Nucleus accumbens (tissue), 56 donors: ENCODE measurements around the gene NECAB2.

ENCODE experiments used
- DNase-seq, 56 donors: peaks; one replicate each; lab custom pipeline; 2025; lab: John Stamatoyannopoulos, UW

Gene NECAB2

DNA sequence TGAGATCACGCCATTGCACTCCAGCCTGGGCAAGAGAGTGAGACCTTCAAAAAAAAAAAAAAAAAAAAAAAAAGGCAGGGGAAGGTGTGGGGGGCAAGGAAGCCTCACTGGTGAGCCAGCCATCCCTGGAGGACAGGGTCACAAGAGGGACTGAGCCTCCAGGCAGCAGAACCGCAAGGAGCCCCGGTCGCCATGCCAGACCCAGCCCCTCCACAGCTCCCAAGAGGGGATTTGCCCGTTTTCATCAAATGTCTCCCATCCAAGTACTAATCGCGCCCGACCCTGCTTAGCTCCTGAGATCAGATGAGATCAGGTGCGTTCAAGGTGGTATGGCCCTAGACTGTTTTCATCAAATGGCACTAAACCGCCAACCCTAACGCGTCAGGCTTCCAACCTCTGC, 71.7 kb downstream of the NECAB2 start:
- DNase-seq = no peak

DNA sequence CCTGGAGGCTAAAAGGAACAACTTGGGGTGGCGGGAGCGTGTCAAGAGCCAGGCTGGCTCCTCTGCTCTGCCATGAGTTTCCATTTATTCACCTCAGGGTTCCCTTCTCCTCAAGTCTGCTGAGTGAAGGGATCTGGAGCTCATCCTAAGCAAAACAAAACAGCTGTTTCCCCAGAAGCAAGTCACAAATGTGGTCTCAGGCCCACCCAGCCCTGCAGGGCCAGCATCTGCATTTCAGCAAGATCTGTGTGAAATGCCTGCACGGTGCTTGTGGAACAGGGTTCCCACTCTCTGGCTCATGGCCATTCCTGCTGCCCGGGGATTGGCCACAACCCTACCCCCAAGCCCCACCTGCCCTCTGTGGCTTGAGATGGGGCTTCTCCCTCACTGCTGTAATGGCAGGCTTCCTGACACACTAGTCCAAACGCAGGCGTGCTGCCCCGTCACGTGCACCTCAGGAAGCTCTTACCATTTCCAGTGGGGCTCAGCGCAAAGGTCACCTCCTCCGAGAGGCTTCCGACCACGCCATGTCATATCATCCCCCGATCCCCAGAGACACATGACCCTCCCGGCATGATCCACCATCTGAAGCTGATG, 72.3 kb downstream of the NECAB2 start:
- DNase-seq = no peak

DNA sequence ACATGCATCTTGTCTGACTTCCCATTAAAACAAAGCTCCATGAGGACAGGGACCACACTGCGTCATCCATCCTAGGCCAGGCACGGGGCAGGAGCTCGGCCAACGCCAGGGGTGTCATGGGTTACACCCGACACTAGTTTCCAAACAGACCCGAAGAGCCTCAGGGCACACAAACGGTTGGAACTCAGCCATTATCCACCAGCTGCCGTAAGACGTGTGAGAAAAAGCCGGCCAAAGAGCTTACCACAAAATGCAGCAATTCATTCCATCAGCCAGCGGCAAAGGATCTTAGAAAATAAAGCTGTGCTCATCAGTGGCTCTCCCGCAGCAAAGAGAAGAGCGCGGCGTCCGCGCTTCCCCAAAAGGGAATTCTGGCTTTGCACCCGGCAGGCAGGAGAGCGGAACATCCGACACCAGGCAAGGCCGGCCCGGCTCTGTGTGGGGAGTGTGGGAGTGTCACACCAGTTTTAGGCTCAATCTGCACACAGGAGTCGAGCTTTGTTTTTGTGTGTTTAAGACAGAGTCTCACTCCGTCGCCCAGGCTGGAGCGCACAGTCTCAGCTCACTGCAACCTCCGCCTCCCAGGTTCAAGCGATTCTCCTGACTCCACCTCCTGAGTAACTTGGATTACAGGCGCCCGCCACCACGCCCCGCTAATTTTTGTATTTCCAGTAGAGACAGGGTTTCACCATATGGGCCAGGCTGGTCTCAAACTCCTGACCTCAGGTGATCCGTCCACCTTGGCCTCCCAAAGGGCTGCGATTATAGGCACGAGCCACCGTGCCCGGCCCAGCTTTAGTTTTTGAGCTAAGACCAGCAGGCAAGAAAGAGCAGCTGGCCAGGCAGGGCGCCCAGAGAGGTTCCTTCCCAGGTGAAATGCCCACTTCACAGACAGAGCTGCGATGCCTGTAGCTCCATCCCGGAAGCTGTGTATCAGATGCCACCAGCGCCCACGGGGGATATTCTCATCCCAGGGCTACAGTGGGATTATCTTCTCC, 73.1 kb downstream of the NECAB2 start:
- peak in 6 of 56 donors; percentile 11 to 28 (median 13) for DNase-seq

DNA sequence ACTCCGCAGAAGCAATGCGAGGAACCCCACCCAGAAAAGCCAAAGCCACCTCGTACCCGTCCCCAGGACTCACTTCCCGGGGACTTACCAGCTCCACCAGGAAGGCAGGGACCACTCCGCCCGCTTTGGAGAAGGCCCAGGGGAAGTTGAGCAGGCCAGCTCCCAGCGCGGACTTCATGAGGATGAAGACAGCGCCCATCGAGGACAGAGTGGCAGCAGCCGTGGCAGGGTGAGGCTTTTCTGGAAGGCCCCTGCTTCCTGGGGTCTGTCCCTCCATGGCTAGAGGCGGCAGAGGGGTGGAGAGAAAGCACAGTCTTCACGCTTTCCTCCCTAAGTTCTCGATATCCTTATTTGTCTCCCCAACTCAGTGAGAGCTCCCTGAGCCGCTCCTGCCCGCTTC, 73.8 kb downstream of the NECAB2 start:
- no peak for DNase-seq

DNA sequence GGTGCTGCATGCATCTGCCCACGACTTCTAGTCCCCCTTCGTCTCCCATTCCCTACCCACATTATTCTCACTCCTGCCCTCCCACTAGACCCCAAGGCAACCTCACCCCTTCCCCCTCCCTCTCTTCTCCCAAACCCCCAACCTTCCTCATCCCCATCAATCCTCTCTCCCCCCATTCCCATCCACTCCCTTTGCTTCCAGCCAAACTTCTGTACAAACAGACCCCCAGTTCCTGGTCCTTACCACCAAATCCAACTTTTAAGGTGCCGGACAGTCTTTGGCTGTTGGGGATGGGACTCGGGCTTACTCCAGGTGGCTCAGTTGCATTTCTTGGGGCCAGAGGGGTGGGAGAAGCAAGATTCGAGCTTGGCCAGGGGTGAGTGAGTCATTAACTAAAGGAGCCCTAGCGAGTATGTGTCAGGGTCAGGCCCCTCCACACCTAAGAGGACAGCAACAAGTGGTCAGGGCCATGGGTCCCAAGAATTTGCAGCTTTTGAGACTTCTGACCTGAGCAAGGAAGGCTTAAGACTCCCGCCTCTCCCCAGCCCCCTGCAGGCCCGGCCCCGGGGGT, 74.3 kb downstream of the NECAB2 start, which contains the start of gene SLC38A8:
SLC38A8 (minus strand) TSS at position 488 of the 571 bp plus-strand sequence. CDS start 638 bp downstream, outside the sequence.
- no peak for DNase-seq

DNA sequence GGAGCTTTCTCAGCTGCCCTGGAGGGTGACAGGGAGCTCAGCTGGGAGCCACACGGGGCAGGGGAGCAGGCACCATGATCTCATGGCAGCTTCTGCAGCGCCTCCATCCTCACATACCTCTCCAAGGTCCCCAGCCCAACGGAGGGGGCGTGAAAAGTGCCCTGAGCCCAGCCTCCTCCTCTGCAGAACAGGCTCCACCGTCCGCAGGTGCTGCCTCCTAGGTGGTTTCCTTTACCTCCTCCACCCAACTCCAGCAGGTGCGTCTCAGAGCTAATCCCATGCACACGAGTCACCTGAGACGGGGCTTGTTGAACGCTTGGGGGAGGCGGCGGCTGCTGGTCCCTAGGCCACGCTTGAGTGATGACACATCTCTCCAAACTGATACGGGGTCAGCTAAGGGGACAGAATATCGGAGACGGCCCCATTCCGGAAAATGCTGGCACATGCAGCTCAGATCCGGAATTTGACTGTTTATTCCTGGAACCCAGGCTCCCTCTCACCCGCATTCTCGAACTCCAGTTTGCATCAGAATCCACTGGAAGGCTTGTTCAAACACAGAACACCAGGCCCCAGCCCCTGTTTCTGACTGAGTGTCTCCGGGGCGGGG, 74.9 kb downstream of the NECAB2 start:
- no peak for DNase-seq

DNA sequence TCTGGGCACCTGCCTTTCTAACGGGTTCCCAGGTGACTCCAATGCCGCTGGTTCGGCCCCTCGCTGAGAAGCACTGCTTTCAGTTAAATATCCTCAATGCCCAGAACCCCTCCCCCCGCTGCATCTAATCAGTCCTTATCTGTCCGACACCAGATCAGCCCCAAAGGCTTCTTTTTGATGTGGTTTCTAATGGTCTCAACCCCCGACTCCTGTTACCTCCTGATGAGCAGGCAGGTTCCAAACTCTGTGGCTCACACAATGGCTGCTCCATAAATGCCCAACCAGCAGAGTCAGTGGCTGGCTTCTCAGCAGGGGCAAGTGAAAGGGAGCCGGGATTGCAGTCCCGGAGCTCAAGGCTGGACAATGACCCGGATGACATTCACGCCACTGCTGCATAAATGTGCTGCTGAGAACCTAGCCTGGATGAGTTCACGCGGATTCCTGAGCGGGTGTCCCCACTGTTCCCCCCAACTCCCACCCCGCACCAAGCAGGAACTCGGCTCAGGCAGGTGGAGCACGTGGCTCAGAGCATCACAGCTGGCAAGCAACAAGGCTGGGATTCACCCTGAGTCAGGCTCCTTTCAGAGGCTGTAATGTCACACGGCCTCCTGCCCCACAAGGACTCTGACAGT, 75.6 kb downstream of the NECAB2 start:
- DNase-seq = peak in 5 of 56 donors; percentile 9 to 39 (median 18)

DNA sequence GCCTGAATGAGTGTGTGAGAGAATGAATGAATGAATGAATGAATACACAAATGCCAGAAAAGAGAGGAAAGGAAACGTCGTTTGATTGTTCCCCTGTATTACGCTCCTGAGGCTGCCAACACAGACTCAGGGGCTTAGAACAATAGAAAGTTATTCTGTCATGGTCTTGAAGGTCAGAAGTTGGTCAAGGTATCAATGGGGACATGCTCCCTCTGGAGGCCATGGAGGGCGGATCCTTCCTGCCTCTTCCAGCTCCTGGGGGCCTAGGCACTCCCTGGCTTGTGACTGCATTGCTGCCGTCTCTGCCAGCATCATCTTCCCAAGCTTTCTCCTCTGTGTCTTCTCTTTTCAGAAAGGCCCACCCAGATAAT, 76.1 kb downstream of the NECAB2 start:
- no peak for DNase-seq

DNA sequence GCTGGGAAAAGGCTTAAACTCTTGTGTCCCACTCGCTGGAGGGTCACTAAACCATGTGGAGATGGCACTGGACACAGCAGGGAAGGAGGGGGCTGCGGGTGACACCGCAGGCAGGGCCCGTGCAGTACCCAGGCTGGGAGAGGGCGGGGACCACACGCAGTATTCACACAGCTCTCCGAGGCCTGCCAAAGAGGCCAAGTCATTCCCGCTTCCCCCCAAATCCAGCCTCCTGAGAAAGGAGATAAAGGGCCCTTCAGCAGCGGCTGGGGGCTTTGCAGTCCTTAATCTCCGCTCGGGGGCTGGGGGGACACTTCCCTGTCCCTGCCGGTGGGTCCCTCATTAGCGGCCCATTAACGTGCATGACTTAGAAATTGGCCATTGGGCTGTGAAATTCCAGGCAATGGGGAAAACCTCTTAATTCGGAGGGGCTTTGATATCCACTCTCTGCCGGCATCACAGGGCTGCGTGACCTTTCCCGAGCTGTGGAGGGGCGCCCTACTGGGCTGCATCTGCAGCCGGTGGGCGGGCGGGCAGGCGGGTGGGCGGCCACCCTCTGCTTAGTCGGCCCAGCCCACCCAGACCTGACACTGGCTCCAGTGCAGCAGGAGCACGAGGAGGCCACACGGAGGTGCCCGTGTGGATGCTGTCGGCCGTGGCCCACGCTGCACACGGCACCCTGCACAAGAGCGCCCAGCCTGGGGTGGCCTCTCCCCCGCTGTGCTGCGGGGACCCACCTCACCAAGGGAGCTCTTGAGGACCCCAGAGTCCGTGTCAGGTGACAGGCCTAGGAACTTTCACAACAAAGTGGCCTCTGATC, 77.2 kb downstream of the NECAB2 start:
- DNase-seq = no peak

DNA sequence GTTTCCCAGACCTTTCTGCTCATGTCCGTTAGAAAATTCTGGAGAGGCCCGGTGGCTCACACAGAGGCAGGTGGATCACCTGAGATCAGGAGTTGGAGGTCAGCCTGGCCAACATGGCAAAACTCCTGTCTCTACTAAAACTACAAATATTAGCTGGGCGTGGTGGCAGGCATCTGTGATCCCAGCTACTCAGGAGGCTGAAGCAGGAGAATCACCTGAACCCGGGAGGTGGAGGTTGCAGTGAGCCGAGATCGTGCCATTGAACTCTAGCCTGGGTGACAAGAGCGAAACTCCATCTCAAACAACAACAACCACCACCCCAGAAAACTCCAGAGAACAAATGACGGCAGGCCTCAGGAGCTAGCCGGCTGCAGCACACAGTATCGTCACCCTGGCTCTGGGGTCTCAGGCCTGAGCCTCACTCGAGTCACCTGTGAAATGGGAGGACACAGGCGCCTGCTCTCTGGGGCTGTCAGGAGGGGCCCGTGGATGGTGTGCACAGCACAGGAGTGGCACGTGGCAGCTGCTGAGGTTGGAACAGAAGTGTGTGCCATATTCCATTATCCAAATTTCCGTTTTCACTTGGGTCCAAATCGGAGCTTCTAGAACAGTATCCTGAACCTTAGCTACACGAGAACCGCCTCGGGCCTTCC, 77.9 kb downstream of the NECAB2 start:
- no peak for DNase-seq

DNA sequence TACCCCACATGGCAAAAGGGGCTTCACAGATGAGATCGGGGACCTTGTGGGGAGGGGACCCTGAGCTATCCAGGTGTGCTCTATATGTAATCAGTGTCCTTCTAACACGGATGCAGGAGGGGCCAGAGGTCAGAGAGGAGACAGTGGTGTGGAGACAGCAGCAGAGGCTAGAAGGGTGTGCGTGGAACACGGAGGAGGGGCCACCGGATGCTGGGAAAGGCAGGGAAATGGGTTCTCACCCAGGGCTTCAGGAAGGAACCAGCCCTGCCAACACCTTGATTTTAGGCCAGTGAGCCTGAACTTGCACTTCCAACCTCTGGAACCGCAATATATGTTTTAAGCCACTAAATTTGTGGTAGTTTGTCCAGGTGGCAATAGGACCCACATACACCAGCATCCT, 79.2 kb downstream of the NECAB2 start:
- DNase-seq = no peak

DNA sequence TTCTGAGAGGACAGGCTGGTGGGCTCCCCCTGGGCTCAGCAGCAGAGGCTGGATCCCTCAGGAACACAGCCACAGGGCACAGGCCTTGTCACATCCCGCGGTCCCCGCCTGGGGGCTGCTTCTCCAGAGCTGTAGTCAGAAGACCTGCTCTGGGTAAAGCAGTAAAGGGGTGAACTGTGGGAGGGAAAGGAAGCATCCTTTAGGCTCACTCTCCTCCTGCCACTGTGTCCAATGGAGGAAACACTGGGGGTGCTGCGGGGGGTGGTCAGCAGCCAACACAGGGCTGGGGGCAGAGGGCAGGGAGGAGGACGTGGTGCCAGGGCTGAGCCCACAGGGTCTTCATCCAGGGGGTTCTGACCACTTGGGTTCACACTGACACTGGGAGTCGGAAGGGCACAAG, 79.6 kb downstream of the NECAB2 start:
- DNase-seq = no peak

DNA sequence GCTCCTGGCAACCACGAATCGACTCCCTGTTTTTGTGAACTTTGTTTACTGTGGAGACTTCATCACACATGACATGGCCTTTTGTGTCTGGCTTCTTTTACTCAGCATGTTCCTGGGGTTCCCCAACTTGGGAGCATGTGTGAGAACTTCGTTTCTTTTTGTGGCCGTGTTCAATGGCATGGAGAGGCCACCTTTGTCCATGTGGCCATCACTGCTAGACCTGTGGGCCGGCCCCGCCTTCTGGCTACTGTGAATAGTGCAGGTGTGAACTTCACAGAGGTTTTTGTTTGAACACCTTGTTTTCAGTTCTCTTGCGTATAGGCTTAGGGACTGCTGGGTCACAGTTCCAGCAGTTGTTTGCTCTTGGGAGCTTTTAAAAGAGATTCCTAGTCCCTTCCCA, 80.2 kb downstream of the NECAB2 start:
- no peak for DNase-seq

DNA sequence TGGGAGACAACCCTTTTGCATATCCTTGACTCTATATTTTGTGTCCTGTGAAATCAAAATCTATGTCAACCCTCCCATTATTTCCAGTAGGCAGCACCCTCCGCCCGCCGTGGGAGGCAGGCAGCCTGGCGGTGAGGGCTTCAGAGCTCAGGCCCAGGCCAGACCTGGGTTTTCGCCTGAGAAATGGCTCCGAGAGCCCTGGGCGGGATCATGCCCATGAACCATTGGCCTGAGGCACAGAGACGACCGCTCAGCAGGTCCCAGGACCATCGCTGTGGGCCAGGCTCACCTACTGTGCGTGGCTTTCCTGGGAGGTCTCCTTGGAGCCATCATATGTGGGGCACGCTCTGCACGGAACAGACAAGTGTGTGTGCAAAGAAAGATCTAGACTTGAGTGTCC, 80.8 kb downstream of the NECAB2 start:
- DNase-seq = no peak

DNA sequence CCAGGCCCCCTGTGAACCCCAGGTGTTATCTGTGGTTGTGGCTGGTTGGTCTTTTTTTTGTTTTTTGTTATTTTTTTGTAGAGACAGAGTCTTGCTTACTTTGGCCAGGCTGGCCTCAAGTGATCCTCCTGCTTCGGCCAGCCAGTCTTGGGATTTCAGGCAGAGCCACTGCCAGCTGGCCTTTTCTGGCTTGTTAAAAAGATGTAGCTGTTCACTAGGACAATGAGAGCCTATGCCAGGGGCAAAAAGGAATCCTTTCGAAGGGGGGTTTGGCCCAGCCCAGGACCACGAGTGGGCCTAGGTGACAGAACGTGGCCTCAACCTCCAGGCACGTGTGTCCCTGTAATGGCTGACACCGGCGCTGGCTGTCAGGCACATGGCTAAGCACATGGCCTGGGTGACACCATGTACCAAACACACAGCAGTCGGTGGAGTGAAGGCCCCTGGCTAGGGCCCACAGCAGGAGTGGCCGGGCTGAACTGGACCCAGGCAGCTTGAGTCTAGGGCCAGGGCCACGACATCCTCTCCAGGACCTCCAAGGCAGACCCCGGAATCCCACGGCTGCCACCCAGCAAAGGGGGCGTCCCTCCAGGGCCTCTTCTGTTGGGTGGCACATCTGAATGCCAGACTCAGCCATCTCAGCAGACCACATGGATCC, 81.5 kb downstream of the NECAB2 start:
- peak in 4 of 56 donors; percentile 16 to 34 (median 28) for DNase-seq

DNA sequence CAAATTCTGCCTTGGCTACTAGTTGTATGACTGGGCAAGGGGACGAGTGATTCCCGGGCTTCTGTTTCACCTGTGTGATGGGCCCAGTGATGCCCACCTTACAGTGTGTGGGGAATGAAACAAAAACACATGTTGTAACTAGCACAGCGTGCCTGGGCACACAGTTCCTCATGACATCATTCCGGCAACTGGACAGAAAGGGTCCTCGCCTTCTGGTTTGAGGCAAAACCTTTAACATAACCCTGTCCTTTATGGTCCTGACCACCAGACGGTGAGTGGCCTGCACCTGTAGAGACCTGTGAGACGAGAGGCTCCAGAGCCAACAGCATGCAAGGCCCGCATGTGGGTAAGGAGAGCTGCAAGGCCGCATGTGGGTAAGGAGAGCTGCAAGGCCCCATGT, 82.3 kb downstream of the NECAB2 start:
- DNase-seq = no peak

DNA sequence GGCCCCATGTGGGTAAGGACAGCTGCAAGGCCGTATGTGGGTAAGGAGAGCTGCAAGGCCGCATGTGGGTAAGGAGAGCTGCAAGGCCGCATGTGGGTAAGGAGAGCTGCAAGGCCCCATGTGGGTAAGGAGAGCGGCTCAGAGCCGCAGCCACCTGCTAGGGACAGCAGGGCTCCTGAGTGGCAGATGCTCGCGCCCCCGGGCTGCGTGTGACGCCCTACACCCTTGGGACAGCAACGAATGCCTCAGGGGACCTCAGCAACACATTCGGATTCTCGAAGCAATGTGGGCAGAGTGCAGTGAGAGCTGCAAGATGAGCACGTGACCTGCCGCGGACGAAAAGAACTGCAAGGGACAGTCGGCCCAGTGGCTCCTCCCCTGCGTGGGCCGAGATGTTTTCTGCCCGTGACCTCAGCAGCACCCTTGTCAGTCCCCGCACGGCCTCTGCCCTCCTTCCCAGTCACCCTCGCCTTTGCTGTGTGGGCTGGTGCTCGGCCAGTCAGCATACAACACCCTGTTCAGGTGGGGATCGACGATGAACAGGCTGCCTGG, 84.1 kb downstream of the NECAB2 start:
- no peak for DNase-seq
